ENCODE measurements around the gene SLAIN2. TPM values are rescaled to one million over a fixed set of nuclear protein-coding genes. Genes with fewer than 3 reads are reported as not detected.

The SLAIN2 gene
- total and polyA plus RNA-seq, 8 donors, result 60.1 to 87.0 (median 66.8) TPM

- Histone ChIP-seq H3K36me3 (no peaks in the 10 kb centered on the region), H3K4me3 (no peak overlapping the region), H3K27me3 (no peaks in the 10 kb centered on the region), H3K9me3 (no peaks in the 10 kb centered on the region), H3K27ac (no peak overlapping the region), H3K4me1 (peaks cover 0 to 30% of the 10 kb centered on the region in 2 donors)
- intact Hi-C loops (cut with DNase I), result no loop called here
- TF ChIP-seq, protein P1, sequence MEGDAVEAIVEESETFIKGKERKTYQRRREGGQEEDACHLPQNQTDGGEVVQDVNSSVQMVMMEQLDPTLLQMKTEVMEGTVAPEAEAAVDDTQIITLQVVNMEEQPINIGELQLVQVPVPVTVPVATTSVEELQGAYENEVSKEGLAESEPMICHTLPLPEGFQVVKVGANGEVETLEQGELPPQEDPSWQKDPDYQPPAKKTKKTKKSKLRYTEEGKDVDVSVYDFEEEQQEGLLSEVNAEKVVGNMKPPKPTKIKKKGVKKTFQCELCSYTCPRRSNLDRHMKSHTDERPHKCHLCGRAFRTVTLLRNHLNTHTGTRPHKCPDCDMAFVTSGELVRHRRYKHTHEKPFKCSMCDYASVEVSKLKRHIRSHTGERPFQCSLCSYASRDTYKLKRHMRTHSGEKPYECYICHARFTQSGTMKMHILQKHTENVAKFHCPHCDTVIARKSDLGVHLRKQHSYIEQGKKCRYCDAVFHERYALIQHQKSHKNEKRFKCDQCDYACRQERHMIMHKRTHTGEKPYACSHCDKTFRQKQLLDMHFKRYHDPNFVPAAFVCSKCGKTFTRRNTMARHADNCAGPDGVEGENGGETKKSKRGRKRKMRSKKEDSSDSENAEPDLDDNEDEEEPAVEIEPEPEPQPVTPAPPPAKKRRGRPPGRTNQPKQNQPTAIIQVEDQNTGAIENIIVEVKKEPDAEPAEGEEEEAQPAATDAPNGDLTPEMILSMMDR (IDR thresholded peaks at IDR 0.05), result no peak
- DNase-seq (no peak), ATAC-seq (no peak)
Measured at GRCh38 chr4:48370260-48371134, 29.2 kb downstream of the SLAIN2 start.

GRCh38 chr4:48372272-48372671, 30.9 kb downstream of the SLAIN2 start:
- no peaks in the 10 kb centered on the region for H3K27me3 ChIP-seq
- peaks cover 0 to 33% of the 10 kb centered on the region in 2 donors for H3K4me1 ChIP-seq
- no peaks in the 10 kb centered on the region for H3K36me3 ChIP-seq
- ATAC-seq, result peak; percentile 39
- no peaks in the 10 kb centered on the region for H3K9me3 ChIP-seq
- no peak overlapping the region for H3K27ac ChIP-seq
- TF ChIP-seq, protein P1 (IDR thresholded peaks at IDR 0.05), result no peak
- intact Hi-C loops (cut with DNase I), result no loop called here
- no peak overlapping the region for H3K4me3 ChIP-seq
- no peak for DNase-seq

- peaks cover 0 to 30% of the 10 kb centered on the region in 2 donors for H3K4me1 ChIP-seq
- H3K4me3 ChIP-seq, result no peak overlapping the region
- no peak overlapping the region for H3K27ac ChIP-seq
- peak in 1 of 4 donors; percentile 45 for DNase-seq
- ATAC-seq, result peak; percentile 84
- no peaks in the 10 kb centered on the region for H3K9me3 ChIP-seq
- H3K27me3 ChIP-seq, result no peaks in the 10 kb centered on the region
- intact Hi-C loops (cut with DNase I), result no loop called here
- TF ChIP-seq, protein P1 (IDR thresholded peaks at IDR 0.05), result no peak
- H3K36me3 ChIP-seq, result no peaks in the 10 kb centered on the region
Measured at GRCh38 chr4:48375651-48376304, 34.4 kb downstream of the SLAIN2 start.

- intact Hi-C loops (cut with DNase I), result no loop called here
- TF ChIP-seq, protein P1 (IDR thresholded peaks at IDR 0.05), result no peak
- Histone ChIP-seq H3K36me3 (peaks cover 0 to 22% of the 10 kb centered on the region in 2 donors), H3K4me1 (peaks cover 0 to 34% of the 10 kb centered on the region in 2 donors), H3K4me3 (no peak overlapping the region), H3K27me3 (no peaks in the 10 kb centered on the region), H3K27ac (peak overlapping the region in 1 of 2 donors; percentile 14), H3K9me3 (no peaks in the 10 kb centered on the region)
- no peak for ATAC-seq
- DNase-seq, result no peak
Measured at GRCh38 chr4:48379587-48380180, 38.4 kb downstream of the SLAIN2 start.

Measured in left lung (tissue), 10 donors.